ENCODE measurements around the gene HS6ST3.

DNA sequence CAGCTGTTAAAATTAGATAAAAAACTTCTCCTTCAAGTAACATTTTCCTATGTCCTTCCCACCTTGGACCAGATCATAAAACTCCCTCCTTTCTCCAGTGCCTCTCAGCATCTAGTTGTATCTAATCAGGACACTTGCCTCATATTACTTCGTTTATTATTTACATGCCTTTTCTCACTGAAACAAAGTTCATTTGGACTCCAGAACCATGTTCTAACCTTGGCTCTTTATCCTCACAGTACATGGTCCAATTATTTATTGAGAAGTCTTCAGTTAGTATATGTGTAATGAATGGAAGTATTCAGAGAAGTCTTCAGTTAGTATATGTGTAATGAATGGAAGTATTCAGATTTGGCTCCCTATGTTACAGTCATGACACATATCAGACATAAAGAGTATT lies 561.7 kb downstream of the HS6ST3 start:
- TF ChIP-seq CTCF (conservative IDR thresholded peaks at IDR 0.05; ENCODE audit: low read depth, low read length) (no peak), EZH2 (IDR thresholded peaks at IDR 0.05; ENCODE audit: low read length, unreplicated experiment) (no peak)

Data from PC-3 (cell line).